Liver (tissue), 3 donors: ENCODE data around the gene DONSON.

ENCODE experiments used
- CTCF ChIP-seq: fragments of 150-350 bp; IDR thresholded peaks from 2 replicates; pipeline ENCODE4 v1.5.1; 2017; ENCODE audit warnings: improper control_type of control experiment, low read depth, low read length; ENCODE audit not compliant: missing input control
- GABPA ChIP-seq, 2 donors: IDR thresholded peaks in 1 of 2; conservative IDR thresholded peaks in 1 of 2; 2 replicates each; pipeline ENCODE4 v1.6.1; 2016; ENCODE audit warnings: antibody characterized with exemption in 2 of 2, mild to moderate bottlenecking in 1 of 2, moderate library complexity in 1 of 2
- RAD21 ChIP-seq, 2 donors: IDR thresholded peaks; 2 replicates each; pipeline ENCODE4 v1.6.1; 2016; ENCODE audit warnings: antibody characterized with exemption in 2 of 2, mild to moderate bottlenecking in 2 of 2
- TAF1 ChIP-seq: conservative IDR thresholded peaks from 2 replicates; pipeline ENCODE4 v1.6.1; 2016; ENCODE audit warnings: antibody characterized with exemption, mild to moderate bottlenecking
- donor health status: healthy.
- donor health status: healthy.

DNA sequence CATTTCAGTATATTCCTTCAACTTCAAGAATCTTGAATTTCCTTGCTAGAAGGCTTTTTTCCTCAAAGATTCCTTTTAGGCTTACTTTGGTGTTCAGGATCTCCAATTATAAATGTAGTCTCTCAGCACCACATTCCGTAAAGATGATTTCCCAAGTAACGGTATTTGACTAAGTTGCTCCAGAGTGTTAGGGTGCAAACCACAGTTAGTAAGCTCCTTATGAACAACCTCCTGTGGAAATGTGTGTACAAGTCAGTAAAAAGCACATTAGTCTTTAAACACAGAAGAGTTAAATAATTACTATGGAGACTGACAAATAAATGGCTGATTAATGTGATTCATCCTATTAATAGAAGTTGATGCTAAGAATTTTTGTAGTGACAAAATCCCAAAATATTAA lies 10.3 kb downstream of the DONSON start:
- TF ChIP-seq RAD21 (IDR thresholded peaks at IDR 0.05) (no peak), CTCF (no peak), GABPA (IDR thresholded peaks at IDR 0.05 in 1 of 2, conservative IDR thresholded peaks at IDR 0.05 in 1 of 2) (no peak), TAF1 (no peak)
